A549 treated with RU486 at 1 μM for 4 hours (cell line): Measurements from ENCODE around the gene ITPA. TPM values are rescaled to one million over a fixed set of nuclear protein-coding genes. Genes with fewer than 3 reads are reported as not detected.

Experiments used
- total RNA-seq: library from RNA; stranded (reverse); fragments of 200-300 nt; extraction: Qiagen RNA extraction; gene quantifications from 5 replicates; pipeline ENCODE4 v1.2.3, GENCODE V29; 2022; ENCODE audit warnings: low read depth

The ITPA gene
- 116 to 134 TPM (median 125 TPM) in 5 replicates for total RNA-seq

GRCh38 chr20:3209257-3209945 lies at the start of gene ITPA:
ITPA (plus strand) TSS chr20:3209498; CDS start chr20:3209552, 54 bp downstream.

GRCh38 chr20:3172933-3173609 lies 36.2 kb upstream of the ITPA start, which contains the start of gene LZTS3:
LZTS3 (minus strand) TSS chr20:3173549; CDS start chr20:3167163, 6,386 bp downstream.

GRCh38 chr20:3204124-3204794 lies 5.0 kb upstream of the ITPA start, which contains the start of gene DDRGK1:
DDRGK1 (minus strand) TSS chr20:3204682; CDS start chr20:3204627, 55 bp downstream.

GRCh38 chr20:3239026-3239866 lies 29.9 kb downstream of the ITPA start, which contains the start of gene SLC4A11:
SLC4A11 (minus strand) TSS chr20:3239190; CDS start chr20:3239137, 53 bp downstream.

Other genes with a start within 250 kb of the ITPA start
- 0.22 to 0.53 TPM in 2 of 5 replicates, not detected in the others for gene GNRH2, start 165.9 kb upstream of the ITPA start, total RNA-seq
- gene MRPS26, start 163.4 kb upstream of the ITPA start, total RNA-seq: 116 to 163 TPM (median 160 TPM) in 5 replicates
- gene OXT, start 137.9 kb upstream of the ITPA start, total RNA-seq: not detected in 5 replicates
- gene AVP, start 124.8 kb upstream of the ITPA start, total RNA-seq: not detected in 5 replicates
- 43.0 to 46.5 TPM (median 44.5 TPM) in 5 replicates for gene FASTKD5, start 49.6 kb upstream of the ITPA start, total RNA-seq
- gene UBOX5, start 49.6 kb upstream of the ITPA start, total RNA-seq: 3.3 to 4.0 TPM (median 3.8 TPM) in 5 replicates
- 2.1 to 3.2 TPM (median 2.7 TPM) in 5 replicates for gene LZTS3, start 35.9 kb upstream of the ITPA start, total RNA-seq
- 77.7 to 97.9 TPM (median 96.5 TPM) in 5 replicates for gene DDRGK1, start 4.8 kb upstream of the ITPA start, total RNA-seq
- 5.7 to 7.8 TPM (median 7.0 TPM) in 5 replicates for gene SLC4A11, start 29.7 kb downstream of the ITPA start, total RNA-seq
- gene DNAAF9, start 198.2 kb downstream of the ITPA start, total RNA-seq: 3.7 to 5.0 TPM (median 4.8 TPM) in 5 replicates